GM23338 (cell line): ENCODE measurements around the gene SLC5A12.

Experiments used
- CREB1 ChIP-seq: fragments of 250-450 bp; sonication (Bioruptor Pico); IDR thresholded peaks from 2 replicates; pipeline ENCODE4 v1.5.0; 2020; ENCODE audit warnings: low read depth, mild to moderate bottlenecking, moderate library complexity
- EZH2 ChIP-seq: fragments of 200-600 bp; sonication (generic); IDR thresholded peaks from one replicate; pipeline ENCODE4 v1.8.0; 2017; ENCODE audit warnings: antibody characterized with exemption, mild to moderate bottlenecking, low read depth; ENCODE audit not compliant: unreplicated experiment
- EZH2phosphoT487 ChIP-seq: fragments of 200-600 bp; sonication (generic); IDR thresholded peaks from one replicate; pipeline ENCODE4 v1.8.1; 2018; ENCODE audit warnings: antibody characterized with exemption; ENCODE audit not compliant: unreplicated experiment
- JUNB ChIP-seq: IDR thresholded peaks from one replicate; pipeline ENCODE4 v1.6.1; 2016; ENCODE audit warnings: antibody characterized with exemption; ENCODE audit not compliant: unreplicated experiment
- NANOG ChIP-seq: IDR thresholded peaks from 2 replicates; pipeline ENCODE4 v1.6.1; 2016; ENCODE audit warnings: antibody characterized with exemption, borderline replicate concordance
- POLR2AphosphoS5 ChIP-seq: IDR thresholded peaks from 2 replicates; pipeline ENCODE4 v1.6.1; 2016; ENCODE audit warnings: antibody characterized with exemption, low read depth
- STAT1 ChIP-seq: IDR thresholded peaks from one replicate; pipeline ENCODE4 v1.6.1; 2016; ENCODE audit warnings: antibody characterized with exemption; ENCODE audit not compliant: unreplicated experiment
- ZNF114 ChIP-seq: fragments of 250-450 bp; sonication (Bioruptor Pico); IDR thresholded peaks from 2 replicates; pipeline ENCODE4 v1.5.0; 2020; ENCODE audit warnings: mild to moderate bottlenecking, moderate library complexity
- ZNF331 ChIP-seq: fragments of 250-450 bp; sonication (Bioruptor Pico); IDR thresholded peaks from 2 replicates; pipeline ENCODE4 v1.5.0; 2020; ENCODE audit warnings: low read depth, mild to moderate bottlenecking, moderate library complexity
- TF ChIP-seq, protein P1 (sequence below): IDR thresholded peaks from one replicate; pipeline ENCODE4 v1.6.1; 2018; ENCODE audit warnings: antibody characterized with exemption; ENCODE audit not compliant: unreplicated experiment
- TF ChIP-seq, protein P2 (sequence below), 2 experiments: fragments of 200-600 bp in 1 of 2; sonication (generic) in 1 of 2; conservative IDR thresholded peaks; 2 replicates each; pipeline versions ENCODE4 v1.5.1 to v1.6.1; 2016 to 2017; ENCODE audit warnings: antibody characterized with exemption in 2 of 2, low read depth in 2 of 2, mild to moderate bottlenecking in 2 of 2, moderate library complexity in 1 of 2
- TF ChIP-seq, protein P3 (sequence below): IDR thresholded peaks from 2 replicates; pipeline ENCODE4 v1.6.1; 2016; ENCODE audit warnings: antibody characterized with exemption
- TF ChIP-seq, protein P4 (sequence below): fragments of 250-450 bp; sonication (Bioruptor Pico); IDR thresholded peaks from 2 replicates; pipeline ENCODE4 v1.5.0; 2020; ENCODE audit warnings: mild to moderate bottlenecking, moderate library complexity

DNA sequence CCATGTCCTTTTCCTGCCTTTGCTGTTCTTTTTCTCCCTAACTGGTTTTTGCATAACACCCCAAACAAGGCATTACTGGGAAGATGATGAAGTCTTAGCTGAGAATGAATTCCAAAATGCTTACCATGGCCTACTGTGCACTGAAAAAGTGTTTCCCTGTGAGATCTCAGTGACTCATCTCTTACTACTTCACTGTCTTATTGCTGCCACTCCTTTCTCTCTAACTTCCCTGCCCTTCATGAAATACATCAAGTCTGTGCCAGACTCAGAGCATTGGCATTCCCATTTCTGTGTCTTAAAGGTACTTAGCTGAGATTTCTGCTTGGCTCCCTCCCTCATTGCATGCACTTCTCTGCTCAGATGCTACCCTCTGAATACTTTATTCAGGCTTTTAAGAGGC, 100.7 kb downstream of the SLC5A12 start:
- TF ChIP-seq EZH2 (no peak), POLR2AphosphoS5 (no peak), EZH2phosphoT487 (no peak), CREB1 (CRISPR knock-in tag) (no peak), STAT1 (no peak), ZNF114 (CRISPR knock-in tag) (no peak), NANOG (no peak), JUNB (no peak), ZNF331 (CRISPR knock-in tag) (no peak)
- TF ChIP-seq, protein P1, sequence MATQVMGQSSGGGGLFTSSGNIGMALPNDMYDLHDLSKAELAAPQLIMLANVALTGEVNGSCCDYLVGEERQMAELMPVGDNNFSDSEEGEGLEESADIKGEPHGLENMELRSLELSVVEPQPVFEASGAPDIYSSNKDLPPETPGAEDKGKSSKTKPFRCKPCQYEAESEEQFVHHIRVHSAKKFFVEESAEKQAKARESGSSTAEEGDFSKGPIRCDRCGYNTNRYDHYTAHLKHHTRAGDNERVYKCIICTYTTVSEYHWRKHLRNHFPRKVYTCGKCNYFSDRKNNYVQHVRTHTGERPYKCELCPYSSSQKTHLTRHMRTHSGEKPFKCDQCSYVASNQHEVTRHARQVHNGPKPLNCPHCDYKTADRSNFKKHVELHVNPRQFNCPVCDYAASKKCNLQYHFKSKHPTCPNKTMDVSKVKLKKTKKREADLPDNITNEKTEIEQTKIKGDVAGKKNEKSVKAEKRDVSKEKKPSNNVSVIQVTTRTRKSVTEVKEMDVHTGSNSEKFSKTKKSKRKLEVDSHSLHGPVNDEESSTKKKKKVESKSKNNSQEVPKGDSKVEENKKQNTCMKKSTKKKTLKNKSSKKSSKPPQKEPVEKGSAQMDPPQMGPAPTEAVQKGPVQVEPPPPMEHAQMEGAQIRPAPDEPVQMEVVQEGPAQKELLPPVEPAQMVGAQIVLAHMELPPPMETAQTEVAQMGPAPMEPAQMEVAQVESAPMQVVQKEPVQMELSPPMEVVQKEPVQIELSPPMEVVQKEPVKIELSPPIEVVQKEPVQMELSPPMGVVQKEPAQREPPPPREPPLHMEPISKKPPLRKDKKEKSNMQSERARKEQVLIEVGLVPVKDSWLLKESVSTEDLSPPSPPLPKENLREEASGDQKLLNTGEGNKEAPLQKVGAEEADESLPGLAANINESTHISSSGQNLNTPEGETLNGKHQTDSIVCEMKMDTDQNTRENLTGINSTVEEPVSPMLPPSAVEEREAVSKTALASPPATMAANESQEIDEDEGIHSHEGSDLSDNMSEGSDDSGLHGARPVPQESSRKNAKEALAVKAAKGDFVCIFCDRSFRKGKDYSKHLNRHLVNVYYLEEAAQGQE: no peak
- TF ChIP-seq, protein P2, sequence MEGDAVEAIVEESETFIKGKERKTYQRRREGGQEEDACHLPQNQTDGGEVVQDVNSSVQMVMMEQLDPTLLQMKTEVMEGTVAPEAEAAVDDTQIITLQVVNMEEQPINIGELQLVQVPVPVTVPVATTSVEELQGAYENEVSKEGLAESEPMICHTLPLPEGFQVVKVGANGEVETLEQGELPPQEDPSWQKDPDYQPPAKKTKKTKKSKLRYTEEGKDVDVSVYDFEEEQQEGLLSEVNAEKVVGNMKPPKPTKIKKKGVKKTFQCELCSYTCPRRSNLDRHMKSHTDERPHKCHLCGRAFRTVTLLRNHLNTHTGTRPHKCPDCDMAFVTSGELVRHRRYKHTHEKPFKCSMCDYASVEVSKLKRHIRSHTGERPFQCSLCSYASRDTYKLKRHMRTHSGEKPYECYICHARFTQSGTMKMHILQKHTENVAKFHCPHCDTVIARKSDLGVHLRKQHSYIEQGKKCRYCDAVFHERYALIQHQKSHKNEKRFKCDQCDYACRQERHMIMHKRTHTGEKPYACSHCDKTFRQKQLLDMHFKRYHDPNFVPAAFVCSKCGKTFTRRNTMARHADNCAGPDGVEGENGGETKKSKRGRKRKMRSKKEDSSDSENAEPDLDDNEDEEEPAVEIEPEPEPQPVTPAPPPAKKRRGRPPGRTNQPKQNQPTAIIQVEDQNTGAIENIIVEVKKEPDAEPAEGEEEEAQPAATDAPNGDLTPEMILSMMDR (conservative IDR thresholded peaks at IDR 0.05; ENCODE audit: low read depth in 2 of 2): no peak
- TF ChIP-seq, protein P3, sequence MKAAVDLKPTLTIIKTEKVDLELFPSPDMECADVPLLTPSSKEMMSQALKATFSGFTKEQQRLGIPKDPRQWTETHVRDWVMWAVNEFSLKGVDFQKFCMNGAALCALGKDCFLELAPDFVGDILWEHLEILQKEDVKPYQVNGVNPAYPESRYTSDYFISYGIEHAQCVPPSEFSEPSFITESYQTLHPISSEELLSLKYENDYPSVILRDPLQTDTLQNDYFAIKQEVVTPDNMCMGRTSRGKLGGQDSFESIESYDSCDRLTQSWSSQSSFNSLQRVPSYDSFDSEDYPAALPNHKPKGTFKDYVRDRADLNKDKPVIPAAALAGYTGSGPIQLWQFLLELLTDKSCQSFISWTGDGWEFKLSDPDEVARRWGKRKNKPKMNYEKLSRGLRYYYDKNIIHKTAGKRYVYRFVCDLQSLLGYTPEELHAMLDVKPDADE: no peak
- TF ChIP-seq, protein P4, sequence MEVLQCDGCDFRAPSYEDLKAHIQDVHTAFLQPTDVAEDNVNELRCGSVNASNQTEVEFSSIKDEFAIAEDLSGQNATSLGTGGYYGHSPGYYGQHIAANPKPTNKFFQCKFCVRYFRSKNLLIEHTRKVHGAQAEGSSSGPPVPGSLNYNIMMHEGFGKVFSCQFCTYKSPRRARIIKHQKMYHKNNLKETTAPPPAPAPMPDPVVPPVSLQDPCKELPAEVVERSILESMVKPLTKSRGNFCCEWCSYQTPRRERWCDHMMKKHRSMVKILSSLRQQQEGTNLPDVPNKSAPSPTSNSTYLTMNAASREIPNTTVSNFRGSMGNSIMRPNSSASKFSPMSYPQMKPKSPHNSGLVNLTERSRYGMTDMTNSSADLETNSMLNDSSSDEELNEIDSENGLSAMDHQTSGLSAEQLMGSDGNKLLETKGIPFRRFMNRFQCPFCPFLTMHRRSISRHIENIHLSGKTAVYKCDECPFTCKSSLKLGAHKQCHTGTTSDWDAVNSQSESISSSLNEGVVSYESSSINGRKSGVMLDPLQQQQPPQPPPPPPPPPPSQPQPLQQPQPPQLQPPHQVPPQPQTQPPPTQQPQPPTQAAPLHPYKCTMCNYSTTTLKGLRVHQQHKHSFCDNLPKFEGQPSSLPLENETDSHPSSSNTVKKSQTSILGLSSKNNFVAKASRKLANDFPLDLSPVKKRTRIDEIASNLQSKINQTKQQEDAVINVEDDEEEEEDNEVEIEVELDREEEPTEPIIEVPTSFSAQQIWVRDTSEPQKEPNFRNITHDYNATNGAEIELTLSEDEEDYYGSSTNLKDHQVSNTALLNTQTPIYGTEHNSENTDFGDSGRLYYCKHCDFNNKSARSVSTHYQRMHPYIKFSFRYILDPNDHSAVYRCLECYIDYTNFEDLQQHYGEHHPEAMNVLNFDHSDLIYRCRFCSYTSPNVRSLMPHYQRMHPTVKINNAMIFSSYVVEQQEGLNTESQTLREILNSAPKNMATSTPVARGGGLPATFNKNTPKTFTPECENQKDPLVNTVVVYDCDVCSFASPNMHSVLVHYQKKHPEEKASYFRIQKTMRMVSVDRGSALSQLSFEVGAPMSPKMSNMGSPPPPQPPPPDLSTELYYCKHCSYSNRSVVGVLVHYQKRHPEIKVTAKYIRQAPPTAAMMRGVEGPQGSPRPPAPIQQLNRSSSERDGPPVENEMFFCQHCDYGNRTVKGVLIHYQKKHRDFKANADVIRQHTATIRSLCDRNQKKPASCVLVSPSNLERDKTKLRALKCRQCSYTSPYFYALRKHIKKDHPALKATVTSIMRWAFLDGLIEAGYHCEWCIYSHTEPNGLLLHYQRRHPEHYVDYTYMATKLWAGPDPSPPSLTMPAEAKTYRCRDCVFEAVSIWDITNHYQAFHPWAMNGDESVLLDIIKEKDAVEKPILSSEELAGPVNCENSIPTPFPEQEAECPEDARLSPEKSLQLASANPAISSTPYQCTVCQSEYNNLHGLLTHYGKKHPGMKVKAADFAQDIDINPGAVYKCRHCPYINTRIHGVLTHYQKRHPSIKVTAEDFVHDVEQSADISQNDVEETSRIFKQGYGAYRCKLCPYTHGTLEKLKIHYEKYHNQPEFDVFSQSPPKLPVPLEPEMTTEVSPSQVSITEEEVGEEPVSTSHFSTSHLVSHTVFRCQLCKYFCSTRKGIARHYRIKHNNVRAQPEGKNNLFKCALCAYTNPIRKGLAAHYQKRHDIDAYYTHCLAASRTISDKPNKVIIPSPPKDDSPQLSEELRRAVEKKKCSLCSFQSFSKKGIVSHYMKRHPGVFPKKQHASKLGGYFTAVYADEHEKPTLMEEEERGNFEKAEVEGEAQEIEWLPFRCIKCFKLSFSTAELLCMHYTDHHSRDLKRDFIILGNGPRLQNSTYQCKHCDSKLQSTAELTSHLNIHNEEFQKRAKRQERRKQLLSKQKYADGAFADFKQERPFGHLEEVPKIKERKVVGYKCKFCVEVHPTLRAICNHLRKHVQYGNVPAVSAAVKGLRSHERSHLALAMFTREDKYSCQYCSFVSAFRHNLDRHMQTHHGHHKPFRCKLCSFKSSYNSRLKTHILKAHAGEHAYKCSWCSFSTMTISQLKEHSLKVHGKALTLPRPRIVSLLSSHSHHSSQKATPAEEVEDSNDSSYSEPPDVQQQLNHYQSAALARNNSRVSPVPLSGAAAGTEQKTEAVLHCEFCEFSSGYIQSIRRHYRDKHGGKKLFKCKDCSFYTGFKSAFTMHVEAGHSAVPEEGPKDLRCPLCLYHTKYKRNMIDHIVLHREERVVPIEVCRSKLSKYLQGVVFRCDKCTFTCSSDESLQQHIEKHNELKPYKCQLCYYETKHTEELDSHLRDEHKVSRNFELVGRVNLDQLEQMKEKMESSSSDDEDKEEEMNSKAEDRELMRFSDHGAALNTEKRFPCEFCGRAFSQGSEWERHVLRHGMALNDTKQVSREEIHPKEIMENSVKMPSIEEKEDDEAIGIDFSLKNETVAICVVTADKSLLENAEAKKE (CRISPR knock-in tag): no peak
